ENCODE results near the gene SH2D1B. TPM values are rescaled to one million over a fixed set of nuclear protein-coding genes. Genes with fewer than 3 reads are reported as not detected.
"Not testable (repeated sequence)": the region's sequence is repeated elsewhere in the genome, so short reads cannot be mapped to it uniquely, and the experiment has no call there.

Gene SH2D1B
- not detected in 2 replicates for total RNA-seq
- long read RNA-seq: 0 reads

GRCh38 chr1:162412002-162412401 lies at the start of gene SH2D1B:
Gene SH2D1B, minus strand, starts transcription at chr1:162412136. Its CDS starts 120 bp downstream, at chr1:162412016.
- no peak for TF ChIP-seq CTCF (IDR thresholded peaks at IDR 0.05)
- Mint-ChIP-seq H3K9me3 (ENCODE audit: unreplicated experiment) (peaks cover 7% of the 10 kb centered on the region), H3K27me3 (ENCODE audit: unreplicated experiment) (peaks cover 5% of the 10 kb centered on the region), H3K4me3 (ENCODE audit: unreplicated experiment) (no peak within 1 kb of the TSS), H3K27ac (ENCODE audit: unreplicated experiment) (no peak within 1 kb of the TSS), H3K36me3 (ENCODE audit: unreplicated experiment) (no peaks in the 10 kb centered on the region), H3K4me1 (ENCODE audit: unreplicated experiment) (peaks cover 1% of the 10 kb centered on the region)
- no peak for DNase-seq (ENCODE audit: extremely low spot score, unreplicated experiment)

GRCh38 chr1:162458236-162458635 lies 46.3 kb upstream of the SH2D1B start:
- no peaks in the 10 kb centered on the region for H3K36me3 Mint-ChIP-seq (ENCODE audit: unreplicated experiment)

GRCh38 chr1:162456323-162456722 lies 44.4 kb upstream of the SH2D1B start:
- Mint-ChIP-seq H3K27me3 (ENCODE audit: unreplicated experiment) (peaks cover 16% of the 10 kb centered on the region), H3K4me1 (ENCODE audit: unreplicated experiment) (no peaks in the 10 kb centered on the region), H3K9me3 (ENCODE audit: unreplicated experiment) (no peaks in the 10 kb centered on the region), H3K36me3 (ENCODE audit: unreplicated experiment) (no peaks in the 10 kb centered on the region), H3K4me3 (ENCODE audit: unreplicated experiment) (no peak overlapping the region), H3K27ac (ENCODE audit: unreplicated experiment) (no peak overlapping the region)
- no peak for TF ChIP-seq CTCF (IDR thresholded peaks at IDR 0.05)
- no peak for DNase-seq (ENCODE audit: extremely low spot score, unreplicated experiment)

More at GRCh38 chr1:162458236-162458635, 46.3 kb upstream of the SH2D1B start:
- Mint-ChIP-seq H3K4me3 (ENCODE audit: unreplicated experiment) (no peak overlapping the region), H3K27me3 (ENCODE audit: unreplicated experiment) (peaks cover 15% of the 10 kb centered on the region), H3K27ac (ENCODE audit: unreplicated experiment) (no peak overlapping the region), H3K4me1 (ENCODE audit: unreplicated experiment) (no peaks in the 10 kb centered on the region), H3K9me3 (ENCODE audit: unreplicated experiment) (no peaks in the 10 kb centered on the region)
- TF ChIP-seq CTCF (IDR thresholded peaks at IDR 0.05): no peak
- DNase-seq (ENCODE audit: extremely low spot score, unreplicated experiment): no peak

GRCh38 chr1:162454361-162454760 lies 42.4 kb upstream of the SH2D1B start:
- not testable (repeated sequence) for DNase-seq (ENCODE audit: extremely low spot score, unreplicated experiment); H3K4me3 Mint-ChIP-seq (ENCODE audit: unreplicated experiment); H3K9me3 Mint-ChIP-seq (ENCODE audit: unreplicated experiment); H3K4me1 Mint-ChIP-seq (ENCODE audit: unreplicated experiment); H3K27ac Mint-ChIP-seq (ENCODE audit: unreplicated experiment); H3K36me3 Mint-ChIP-seq (ENCODE audit: unreplicated experiment)
- H3K27me3 Mint-ChIP-seq (ENCODE audit: unreplicated experiment): peaks cover 16% of the 10 kb centered on the region

- TF ChIP-seq CTCF (IDR thresholded peaks at IDR 0.05): no peak
- no peaks in the 10 kb centered on the region for H3K36me3 Mint-ChIP-seq (ENCODE audit: unreplicated experiment)
- no peak overlapping the region for H3K27ac Mint-ChIP-seq (ENCODE audit: unreplicated experiment)
- H3K4me1 Mint-ChIP-seq (ENCODE audit: unreplicated experiment): no peaks in the 10 kb centered on the region
- no peak overlapping the region for H3K4me3 Mint-ChIP-seq (ENCODE audit: unreplicated experiment)
- H3K27me3 Mint-ChIP-seq (ENCODE audit: unreplicated experiment): peaks cover 42% of the 10 kb centered on the region
- no peak for DNase-seq (ENCODE audit: extremely low spot score, unreplicated experiment)
- H3K9me3 Mint-ChIP-seq (ENCODE audit: unreplicated experiment): no peaks in the 10 kb centered on the region
Observed at GRCh38 chr1:162446946-162447345, 35.0 kb upstream of the SH2D1B start.

- H3K9me3 Mint-ChIP-seq (ENCODE audit: unreplicated experiment): no peaks in the 10 kb centered on the region
- TF ChIP-seq CTCF (IDR thresholded peaks at IDR 0.05): no peak
- no peak for DNase-seq (ENCODE audit: extremely low spot score, unreplicated experiment)
- no peaks in the 10 kb centered on the region for H3K4me1 Mint-ChIP-seq (ENCODE audit: unreplicated experiment)
- peaks cover 53% of the 10 kb centered on the region for H3K27me3 Mint-ChIP-seq (ENCODE audit: unreplicated experiment)
- no peak overlapping the region for H3K27ac Mint-ChIP-seq (ENCODE audit: unreplicated experiment)
- no peaks in the 10 kb centered on the region for H3K36me3 Mint-ChIP-seq (ENCODE audit: unreplicated experiment)
- no peak overlapping the region for H3K4me3 Mint-ChIP-seq (ENCODE audit: unreplicated experiment)
Observed at GRCh38 chr1:162444903-162445302, 33.0 kb upstream of the SH2D1B start.

GRCh38 chr1:162432977-162433713 lies 21.2 kb upstream of the SH2D1B start:
- not testable (repeated sequence) for H3K36me3 Mint-ChIP-seq (ENCODE audit: unreplicated experiment); H3K4me3 Mint-ChIP-seq (ENCODE audit: unreplicated experiment); H3K4me1 Mint-ChIP-seq (ENCODE audit: unreplicated experiment); H3K9me3 Mint-ChIP-seq (ENCODE audit: unreplicated experiment); DNase-seq (ENCODE audit: extremely low spot score, unreplicated experiment); H3K27ac Mint-ChIP-seq (ENCODE audit: unreplicated experiment)
- H3K27me3 Mint-ChIP-seq (ENCODE audit: unreplicated experiment): peaks cover 17% of the 10 kb centered on the region
